GM12873 (cell line): ENCODE measurements around the gene CARMIL3.

Experiments used
- CTCF ChIP-seq: IDR thresholded peaks from 2 replicates; pipeline ENCODE4 v1.5.1; 2012; ENCODE audit warnings: low read depth, mild to moderate bottlenecking, moderate library complexity, low read length, control low read depth; ENCODE audit not compliant: insufficient read depth; ENCODE audit errors: missing control alignments

CARMIL3 gene

GRCh38 chr14:24069411-24069735, 17.6 kb downstream of the CARMIL3 start:
- no peak for TF ChIP-seq CTCF

- no peak for TF ChIP-seq CTCF
Measured at GRCh38 chr14:24070285-24071143, 18.7 kb downstream of the CARMIL3 start.

- TF ChIP-seq CTCF: no peak
Measured at GRCh38 chr14:24071144-24071697, 19.4 kb downstream of the CARMIL3 start, which contains the start of gene CPNE6. CPNE6 (plus strand) TSS chr14:24071562; CDS start chr14:24072937, 1,375 bp downstream.

- TF ChIP-seq CTCF: no peak
Measured at GRCh38 chr14:24071836-24072430, 20.1 kb downstream of the CARMIL3 start.

GRCh38 chr14:24072436-24072835, 20.6 kb downstream of the CARMIL3 start:
- TF ChIP-seq CTCF: no peak

GRCh38 chr14:24072881-24073877, 21.4 kb downstream of the CARMIL3 start:
- no peak for TF ChIP-seq CTCF
